OCI-LY1 (cell line): ENCODE results near the gene CTXND1.

Experiments used
- H2AFZ ChIP-seq: fragments of 200-600 bp; sonication (generic), shearing (Covaris generic); 2 replicates; pipeline ENCODE4 v1.6.0; 2014; ENCODE audit warnings: antibody characterized with exemption, mild to moderate bottlenecking, low read length
- H3F3A ChIP-seq: fragments of 200-600 bp; sonication (generic), shearing (Covaris generic); 2 replicates; pipeline ENCODE4 v1.6.0; 2014; ENCODE audit warnings: mild to moderate bottlenecking, antibody characterized with exemption, low read length, moderate library complexity; ENCODE audit not compliant: insufficient read depth
- H3K27ac ChIP-seq: fragments of 200-600 bp; sonication (generic); 2 replicates; pipeline ENCODE4 v1.5.1; 2014; ENCODE audit warnings: low read length, mixed run types, mild to moderate bottlenecking, low read depth; ENCODE audit not compliant: poor library complexity, severe bottlenecking
- H3K27me3 ChIP-seq: fragments of 200-600 bp; sonication (generic); 2 replicates; pipeline ENCODE4 v1.6.0; 2014; ENCODE audit warnings: antibody characterized with exemption, mild to moderate bottlenecking, low read length, moderate library complexity; ENCODE audit not compliant: insufficient read depth
- H3K36me3 ChIP-seq: fragments of 200-600 bp; sonication (generic); 2 replicates; pipeline ENCODE4 v1.6.1; 2014; ENCODE audit warnings: mild to moderate bottlenecking, antibody characterized with exemption, low read length, moderate library complexity, mixed read lengths; ENCODE audit not compliant: insufficient read depth
- H3K4me1 ChIP-seq: fragments of 200-600 bp; sonication (generic); 2 replicates; pipeline ENCODE4 v1.5.1; 2014; ENCODE audit warnings: mild to moderate bottlenecking, low read length, moderate library complexity; ENCODE audit not compliant: insufficient read depth, severe bottlenecking
- H3K4me2 ChIP-seq: fragments of 200-600 bp; sonication (generic), shearing (Covaris generic); 2 replicates; pipeline ENCODE4 v1.6.1; 2014; ENCODE audit warnings: low read length
- H3K4me3 ChIP-seq: fragments of 200-600 bp; sonication (generic); 2 replicates; pipeline ENCODE4 v1.5.1; 2014; ENCODE audit warnings: low read length, low read depth, mild to moderate bottlenecking, mixed read lengths; ENCODE audit not compliant: poor library complexity, severe bottlenecking
- H3K79me2 ChIP-seq: fragments of 200-600 bp; shearing (Covaris generic); 2 replicates; pipeline ENCODE4 v1.6.1; 2016; ENCODE audit warnings: mixed run types, low read length, mixed read lengths; ENCODE audit not compliant: insufficient read depth
- H3K9ac ChIP-seq: fragments of 200-600 bp; sonication (generic), shearing (Covaris generic); 2 replicates; pipeline ENCODE4 v1.6.1; 2014; ENCODE audit warnings: mild to moderate bottlenecking, low read length, mixed read lengths
- H3K9me2 ChIP-seq: fragments of 200-600 bp; sonication (generic), shearing (Covaris generic); 2 replicates; pipeline ENCODE4 v1.6.1; 2014; ENCODE audit warnings: low read depth, mild to moderate bottlenecking, low read length, mixed read lengths
- H3K9me3 ChIP-seq: fragments of 200-600 bp; shearing (Covaris generic); 2 replicates; pipeline ENCODE4 v1.6.1; 2014; ENCODE audit warnings: low read length, mixed read lengths
- H4K20me1 ChIP-seq: fragments of 200-600 bp; sonication (generic), shearing (Covaris generic); 2 replicates; pipeline ENCODE4 v1.6.0; 2016; ENCODE audit warnings: mild to moderate bottlenecking, low read length; ENCODE audit not compliant: insufficient read depth
- CTCF ChIP-seq: fragments of 200-600 bp; sonication (generic), shearing (Covaris generic); IDR thresholded peaks from 2 replicates; pipeline ENCODE4 v1.5.1; 2017; ENCODE audit warnings: mild to moderate bottlenecking, antibody characterized with exemption, low read length, moderate library complexity, mixed read lengths
- EZH2 ChIP-seq: fragments of 200-600 bp; sonication (generic), shearing (Covaris generic); IDR thresholded peaks from 2 replicates; pipeline ENCODE4 v1.8.0; 2017; ENCODE audit warnings: borderline replicate concordance, mixed run types, mild to moderate bottlenecking, antibody characterized with exemption, low read length, moderate library complexity, mixed read lengths

The CTXND1 gene

GRCh38 chr15:80264031-80264430 is 12.0 kb upstream of the CTXND1 start:
- Histone ChIP-seq H3K9me2 (no peaks in the 10 kb centered on the region), H3K4me2 (no peak overlapping the region), H3K27ac (no peak overlapping the region), H3K9ac (no peak overlapping the region), H3K79me2 (no peaks in the 10 kb centered on the region), H3K9me3 (no peaks in the 10 kb centered on the region), H3K4me1 (no peaks in the 10 kb centered on the region), H3K36me3 (no peaks in the 10 kb centered on the region), H3K4me3 (no peak overlapping the region), H3F3A (no peaks in the 10 kb centered on the region), H3K27me3 (no peaks in the 10 kb centered on the region), H4K20me1 (no peaks in the 10 kb centered on the region), H2AFZ (no peak overlapping the region)
- TF ChIP-seq CTCF (no peak), EZH2 (no peak)

GRCh38 chr15:80260551-80260950 is 8.5 kb upstream of the CTXND1 start:
- no peaks in the 10 kb centered on the region for H3K4me1 ChIP-seq
- H3F3A ChIP-seq, result no peaks in the 10 kb centered on the region
- no peak overlapping the region for H3K4me3 ChIP-seq
- H3K9me2 ChIP-seq, result no peaks in the 10 kb centered on the region
- no peaks in the 10 kb centered on the region for H3K27me3 ChIP-seq
- no peak overlapping the region for H2AFZ ChIP-seq
- TF ChIP-seq CTCF (no peak), EZH2 (no peak)
- no peaks in the 10 kb centered on the region for H3K79me2 ChIP-seq
- H3K4me2 ChIP-seq, result no peak overlapping the region
- H3K36me3 ChIP-seq, result no peaks in the 10 kb centered on the region
- no peak overlapping the region for H3K9ac ChIP-seq
- no peaks in the 10 kb centered on the region for H3K9me3 ChIP-seq
- no peak overlapping the region for H3K27ac ChIP-seq
- no peaks in the 10 kb centered on the region for H4K20me1 ChIP-seq

GRCh38 chr15:80259942-80260510 is 8.0 kb upstream of the CTXND1 start:
- TF ChIP-seq EZH2 (no peak), CTCF (no peak)
- H3K4me2 ChIP-seq, result no peak overlapping the region
- no peaks in the 10 kb centered on the region for H3K9me2 ChIP-seq
- no peak overlapping the region for H2AFZ ChIP-seq
- no peaks in the 10 kb centered on the region for H3K9me3 ChIP-seq
- H3K36me3 ChIP-seq, result no peaks in the 10 kb centered on the region
- H3F3A ChIP-seq, result no peaks in the 10 kb centered on the region
- no peak overlapping the region for H3K9ac ChIP-seq
- H3K27ac ChIP-seq, result no peak overlapping the region
- no peaks in the 10 kb centered on the region for H3K4me1 ChIP-seq
- no peaks in the 10 kb centered on the region for H3K27me3 ChIP-seq
- no peaks in the 10 kb centered on the region for H4K20me1 ChIP-seq
- no peaks in the 10 kb centered on the region for H3K79me2 ChIP-seq
- H3K4me3 ChIP-seq, result no peak overlapping the region
